ENCODE measurements around the gene DPP7. TPM values are rescaled to one million over a fixed set of nuclear protein-coding genes. Genes with fewer than 3 reads are reported as not detected.
"Not testable (repeated sequence)": the region's sequence is repeated elsewhere in the genome, so short reads cannot be mapped to it uniquely, and the experiment has no call there.

DPP7 gene
- total RNA-seq, 1 donor from 2014 or later, result 152 TPM

- TF ChIP-seq POLR2A (IDR thresholded peaks at IDR 0.05) (no peak), POLR2AphosphoS5 (IDR thresholded peaks at IDR 0.05; ENCODE audit: insufficient read depth in 1 of 2, low read depth in 1 of 2) (no peak)
- TF ChIP-seq, protein P1, sequence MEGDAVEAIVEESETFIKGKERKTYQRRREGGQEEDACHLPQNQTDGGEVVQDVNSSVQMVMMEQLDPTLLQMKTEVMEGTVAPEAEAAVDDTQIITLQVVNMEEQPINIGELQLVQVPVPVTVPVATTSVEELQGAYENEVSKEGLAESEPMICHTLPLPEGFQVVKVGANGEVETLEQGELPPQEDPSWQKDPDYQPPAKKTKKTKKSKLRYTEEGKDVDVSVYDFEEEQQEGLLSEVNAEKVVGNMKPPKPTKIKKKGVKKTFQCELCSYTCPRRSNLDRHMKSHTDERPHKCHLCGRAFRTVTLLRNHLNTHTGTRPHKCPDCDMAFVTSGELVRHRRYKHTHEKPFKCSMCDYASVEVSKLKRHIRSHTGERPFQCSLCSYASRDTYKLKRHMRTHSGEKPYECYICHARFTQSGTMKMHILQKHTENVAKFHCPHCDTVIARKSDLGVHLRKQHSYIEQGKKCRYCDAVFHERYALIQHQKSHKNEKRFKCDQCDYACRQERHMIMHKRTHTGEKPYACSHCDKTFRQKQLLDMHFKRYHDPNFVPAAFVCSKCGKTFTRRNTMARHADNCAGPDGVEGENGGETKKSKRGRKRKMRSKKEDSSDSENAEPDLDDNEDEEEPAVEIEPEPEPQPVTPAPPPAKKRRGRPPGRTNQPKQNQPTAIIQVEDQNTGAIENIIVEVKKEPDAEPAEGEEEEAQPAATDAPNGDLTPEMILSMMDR (IDR thresholded peaks at IDR 0.05), result no peak
- H3K4me1 ChIP-seq, result peaks cover 14% of the 10 kb centered on the region
- no peaks in the 10 kb centered on the region for H3K9me3 ChIP-seq
- no peaks in the 10 kb centered on the region for H3K36me3 ChIP-seq
- DNase-seq (ENCODE audit: extremely low spot score in 2 of 2), result no peak
- no peak overlapping the region for H3K27ac ChIP-seq
- no peak overlapping the region for H3K4me3 ChIP-seq
- intact Hi-C loops (cut with DNase I), result no loop called here
- no peaks in the 10 kb centered on the region for H3K27me3 ChIP-seq
These were observed 49.7 kb downstream of the DPP7 start for GRCh38 chr9:137064880-137065164.

DNA sequence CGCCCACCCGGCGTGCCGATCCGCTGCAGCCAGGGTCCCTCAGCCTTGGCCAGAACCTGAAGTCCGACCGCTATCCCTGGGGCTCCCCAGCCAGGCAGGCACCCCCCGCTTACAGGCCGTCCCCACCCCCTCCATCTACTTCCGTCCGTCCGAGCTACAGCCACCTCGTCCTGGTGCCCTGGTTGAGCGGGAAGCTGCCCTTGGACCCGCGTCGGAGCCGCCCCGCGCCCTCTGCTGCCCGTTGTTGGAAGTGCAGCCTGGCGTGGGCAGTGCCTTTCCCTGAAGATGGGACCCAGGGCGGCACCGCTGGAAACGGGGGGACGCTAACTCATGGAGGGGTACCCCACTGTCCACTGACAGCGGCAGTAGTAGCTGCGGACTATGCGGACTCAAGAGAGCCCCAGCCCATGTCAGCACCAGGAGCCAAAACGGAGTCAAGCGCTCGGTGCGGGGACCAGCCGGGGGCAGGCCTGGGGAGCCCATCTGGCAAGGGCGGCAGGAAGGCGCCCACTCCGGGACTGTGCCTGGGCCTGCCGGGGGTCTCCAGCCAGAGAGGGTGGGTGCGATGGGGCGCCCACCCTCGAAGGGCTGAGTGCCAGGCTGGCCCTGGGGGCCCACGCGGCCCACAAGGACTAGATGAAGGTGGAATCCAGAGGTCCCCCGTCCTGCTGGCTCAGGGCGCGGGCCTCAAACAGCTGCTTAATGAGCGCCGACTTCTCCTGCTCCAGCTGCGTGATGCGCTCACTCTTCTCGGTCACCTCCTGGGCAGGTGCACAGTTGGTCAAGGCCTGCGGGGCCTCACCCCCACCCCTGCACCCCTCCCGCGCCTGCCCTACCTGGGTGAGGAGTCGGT lies 50.3 kb downstream of the DPP7 start:
- Histone ChIP-seq H3K36me3 (no peaks in the 10 kb centered on the region), H3K27me3 (no peaks in the 10 kb centered on the region), H3K4me3 (no peak overlapping the region), H3K27ac (no peak overlapping the region), H3K4me1 (peaks cover 9% of the 10 kb centered on the region), H3K9me3 (no peaks in the 10 kb centered on the region)
- TF ChIP-seq POLR2A (IDR thresholded peaks at IDR 0.05), result no peak
- TF ChIP-seq, protein P1 (IDR thresholded peaks at IDR 0.05), result peak; percentile 85 to 94 (median 89)
- no peak for DNase-seq (ENCODE audit: extremely low spot score in 2 of 2)
- intact Hi-C loops (cut with DNase I), result no loop called here

- no peak for DNase-seq (ENCODE audit: extremely low spot score in 2 of 2)
- peaks cover 8% of the 10 kb centered on the region for H3K4me1 ChIP-seq
- H3K4me3 ChIP-seq, result no peak overlapping the region
- intact Hi-C loops (cut with DNase I), result no loop called here
- no peaks in the 10 kb centered on the region for H3K9me3 ChIP-seq
- no peaks in the 10 kb centered on the region for H3K27me3 ChIP-seq
- H3K27ac ChIP-seq, result no peak overlapping the region
- TF ChIP-seq POLR2A (IDR thresholded peaks at IDR 0.05), result no peak
- no peak for TF ChIP-seq POLR2AphosphoS5 (IDR thresholded peaks at IDR 0.05; ENCODE audit: insufficient read depth in 1 of 2, low read depth in 1 of 2)
- TF ChIP-seq, protein P1 (IDR thresholded peaks at IDR 0.05), result no peak
- no peaks in the 10 kb centered on the region for H3K36me3 ChIP-seq
These were observed 51.1 kb downstream of the DPP7 start for GRCh38 chr9:137063311-137064026.

- H3K9me3 ChIP-seq; H3K36me3 ChIP-seq; H3K4me3 ChIP-seq; DNase-seq (ENCODE audit: extremely low spot score in 2 of 2); H3K27me3 ChIP-seq; H3K27ac ChIP-seq; intact Hi-C loops (cut with DNase I); H3K4me1 ChIP-seq: not testable (repeated sequence)
These were observed 51.7 kb downstream of the DPP7 start for GRCh38 chr9:137062798-137063197.

GRCh38 chr9:137062384-137062783 lies 52.1 kb downstream of the DPP7 start:
- Histone ChIP-seq H3K27ac (no peak overlapping the region), H3K36me3 (no peaks in the 10 kb centered on the region), H3K4me3 (no peak overlapping the region), H3K27me3 (no peaks in the 10 kb centered on the region), H3K9me3 (no peaks in the 10 kb centered on the region), H3K4me1 (peaks cover 8% of the 10 kb centered on the region)
- DNase-seq (ENCODE audit: extremely low spot score in 2 of 2), result no peak
- no peak for TF ChIP-seq POLR2A (IDR thresholded peaks at IDR 0.05)
- TF ChIP-seq POLR2AphosphoS5 (IDR thresholded peaks at IDR 0.05; ENCODE audit: insufficient read depth in 1 of 2, low read depth in 1 of 2), result no peak
- TF ChIP-seq, protein P1 (IDR thresholded peaks at IDR 0.05), result no peak
- intact Hi-C loops (cut with DNase I), result no loop called here

Small RNA genes within 50 kb of the gene (small RNA-seq; reads per million reads assigned to genes)
- not detected for gene RF00153

Other genes with a start within 250 kb of the DPP7 start
- gene EDF1, start 248.4 kb downstream of the DPP7 start, total RNA-seq, result 257 TPM
- gene TRAF2, start 228.2 kb downstream of the DPP7 start, total RNA-seq, result 12.8 TPM
- gene FBXW5, start 170.0 kb downstream of the DPP7 start, total RNA-seq, result 125 TPM
- gene C8G, start 169.5 kb downstream of the DPP7 start, total RNA-seq, result not detected
- gene LCN12, start 162.5 kb downstream of the DPP7 start, total RNA-seq, result not detected
- gene PTGDS, start 137.2 kb downstream of the DPP7 start, total RNA-seq, result 301 TPM
- 2.0 TPM for gene LCNL1, start 131.7 kb downstream of the DPP7 start, total RNA-seq
- 62.9 TPM for gene PAXX, start 122.3 kb downstream of the DPP7 start, total RNA-seq
- gene CLIC3, start 118.2 kb downstream of the DPP7 start, total RNA-seq, result 23.6 TPM
- gene ABCA2, start 86.5 kb downstream of the DPP7 start, total RNA-seq, result 44.0 TPM
- gene FUT7, start 82.6 kb downstream of the DPP7 start, total RNA-seq, result not detected
- gene NPDC1, start 68.6 kb downstream of the DPP7 start, total RNA-seq, result 67.5 TPM
- gene ENTPD2, start 60.7 kb downstream of the DPP7 start, total RNA-seq, result 4.9 TPM
- 2.7 TPM for gene SAPCD2, start 44.2 kb downstream of the DPP7 start, total RNA-seq
- 13.3 TPM for gene UAP1L1, start 37.2 kb downstream of the DPP7 start, total RNA-seq
- 34.1 TPM for gene MAN1B1, start 27.7 kb downstream of the DPP7 start, total RNA-seq
- 0.74 TPM for gene GRIN1, start 24.4 kb upstream of the DPP7 start, total RNA-seq
- not detected for gene LRRC26, start 55.3 kb upstream of the DPP7 start, total RNA-seq
- gene TMEM210, start 57.3 kb upstream of the DPP7 start, total RNA-seq, result not detected
- 30.0 TPM for gene ANAPC2, start 73.8 kb upstream of the DPP7 start, total RNA-seq
- gene SSNA1, start 73.9 kb upstream of the DPP7 start, total RNA-seq, result 49.8 TPM
- 6.9 TPM for gene TPRN, start 86.0 kb upstream of the DPP7 start, total RNA-seq
- gene TMEM203, start 90.9 kb upstream of the DPP7 start, total RNA-seq, result 24.6 TPM
- 12.0 TPM for gene NDOR1, start 91.0 kb upstream of the DPP7 start, total RNA-seq
- gene RNF208, start 107.5 kb upstream of the DPP7 start, total RNA-seq, result 0.98 TPM
- gene CYSRT1, start 110.4 kb upstream of the DPP7 start, total RNA-seq, result 24.3 TPM
- gene RNF224, start 112.8 kb upstream of the DPP7 start, total RNA-seq, result 0.74 TPM
- gene SLC34A3, start 116.2 kb upstream of the DPP7 start, total RNA-seq, result not detected
- 312 TPM for gene TUBB4B, start 126.6 kb upstream of the DPP7 start, total RNA-seq
- gene STPG3, start 136.6 kb upstream of the DPP7 start, total RNA-seq, result not detected
- 44.0 TPM for gene NELFB, start 140.6 kb upstream of the DPP7 start, total RNA-seq
- gene TOR4A, start 163.0 kb upstream of the DPP7 start, total RNA-seq, result 13.0 TPM
- 29.5 TPM for gene NRARP, start 187.5 kb upstream of the DPP7 start, total RNA-seq

All from vagina (tissue), 2 donors.